ENCODE measurements around the gene PLCE1.

- TF ChIP-seq CTCF (IDR thresholded peaks at IDR 0.05; ENCODE audit: poor library complexity) (no peak), EZH2 (IDR thresholded peaks at IDR 0.05; ENCODE audit: borderline replicate concordance) (no peak)
Observed at GRCh38 chr10:94018107-94018506, 24.4 kb downstream of the PLCE1 start.

Measured in hepatocyte (in vitro differentiated cells).